GM21381 (cell line): ENCODE data around the gene HDDC3.

Experiments used
- ATAC-seq: cut with Tn5 transposase; IDR thresholded peaks from one replicate; pipeline ENCODE4 v1.9.1; 2021; ENCODE audit warnings: mild to moderate bottlenecking, moderate library complexity; ENCODE audit not compliant: unreplicated experiment

HDDC3 gene

GRCh38 chr15:90953947-90954711 is 21.8 kb upstream of the HDDC3 start:
- no peak for ATAC-seq

GRCh38 chr15:90952901-90953677 is 20.7 kb upstream of the HDDC3 start:
- ATAC-seq, result no peak

GRCh38 chr15:90950676-90951075 is 18.3 kb upstream of the HDDC3 start:
- no peak for ATAC-seq

- ATAC-seq, result no peak
Measured at GRCh38 chr15:90949979-90950675, 17.8 kb upstream of the HDDC3 start.

GRCh38 chr15:90948506-90948905 is 16.2 kb upstream of the HDDC3 start:
- ATAC-seq, result no peak

- no peak for ATAC-seq
Measured at GRCh38 chr15:90947577-90948357, 15.4 kb upstream of the HDDC3 start.

GRCh38 chr15:90946941-90947576 is 14.7 kb upstream of the HDDC3 start:
- no peak for ATAC-seq

- no peak for ATAC-seq
Measured at GRCh38 chr15:90946538-90946937, 14.2 kb upstream of the HDDC3 start.

- ATAC-seq, result no peak
Measured at GRCh38 chr15:90945091-90945490, 12.7 kb upstream of the HDDC3 start.

GRCh38 chr15:90942354-90943120 is 10.2 kb upstream of the HDDC3 start:
- no peak for ATAC-seq

GRCh38 chr15:90941038-90941437 is 8.7 kb upstream of the HDDC3 start:
- no peak for ATAC-seq

GRCh38 chr15:90939756-90940155 is 7.4 kb upstream of the HDDC3 start:
- ATAC-seq, result no peak

GRCh38 chr15:90938261-90938660 is 5.9 kb upstream of the HDDC3 start:
- no peak for ATAC-seq

- no peak for ATAC-seq
Measured at GRCh38 chr15:90936823-90937222, 4.5 kb upstream of the HDDC3 start.

GRCh38 chr15:90934949-90935751 is 2.8 kb upstream of the HDDC3 start, which contains the start of gene UNC45A:
UNC45A (plus strand) TSS chr15:90935285; CDS start chr15:90935325, 40 bp downstream.
- ATAC-seq, result peak; percentile 65

GRCh38 chr15:90934256-90934948 is 2.1 kb upstream of the HDDC3 start:
- peak; percentile 29 for ATAC-seq

GRCh38 chr15:90933301-90933700 is 952 bp upstream of the HDDC3 start:
- ATAC-seq, result no peak

GRCh38 chr15:90932660-90932991 is 277 bp upstream of the HDDC3 start:
- ATAC-seq, result no peak

GRCh38 chr15:90931575-90931827 is 848 bp downstream of the HDDC3 start:
- ATAC-seq, result no peak
